Fibroblast of the aortic adventitia (primary cell): Measurements from ENCODE around the gene MSX1. TPM values are rescaled to one million over a fixed set of nuclear protein-coding genes. Genes with fewer than 3 reads are reported as not detected.
A peak's percentile ranks its signal among the peaks of the same experiment; 100 is the strongest.

Experiments used
- DNase-seq: peaks from one replicate; pipeline ENCODE4 v3.0.0-alpha.2; 2010; ENCODE audit warnings: low read depth
- H3K4me3 ChIP-seq: 2 replicates; pipeline ENCODE4 v1.5.1; 2011; ENCODE audit warnings: low read depth, mild to moderate bottlenecking, control low read depth, low read length, moderate library complexity
- CTCF ChIP-seq: IDR thresholded peaks from 2 replicates; pipeline ENCODE4 v1.5.1; 2011; ENCODE audit warnings: mild to moderate bottlenecking, low read length, control low read depth, inconsistent platforms; ENCODE audit not compliant: insufficient read depth
- total RNA-seq: library from RNA; depleted of rRNA; stranded (reverse); fragments of >200 nt; gene quantifications from 2 replicates; pipeline ENCODE4 v1.2.3, GENCODE V29; 2012; ENCODE audit warnings: low replicate concordance

MSX1 gene
- total RNA-seq: 4.3 and 17.6 TPM in 2 replicates

GRCh38 chr4:4859325-4859798, at the start of gene MSX1:
Gene MSX1, plus strand, starts transcription at chr4:4859665. Its CDS starts 235 bp downstream, at chr4:4859900.
- peak; percentile 83 for DNase-seq
- H3K4me3 ChIP-seq: peak within 1 kb of the TSS; percentile 94
- TF ChIP-seq CTCF: no peak

GRCh38 chr4:4810092-4810774, 49.2 kb upstream of the MSX1 start:
- no peak overlapping the region for H3K4me3 ChIP-seq
- DNase-seq: no peak
- no peak for TF ChIP-seq CTCF

GRCh38 chr4:4810778-4811177, 48.7 kb upstream of the MSX1 start:
- no peak for DNase-seq
- TF ChIP-seq CTCF: no peak
- no peak overlapping the region for H3K4me3 ChIP-seq

GRCh38 chr4:4812145-4812794, 47.2 kb upstream of the MSX1 start:
- H3K4me3 ChIP-seq: no peak overlapping the region
- no peak for TF ChIP-seq CTCF
- no peak for DNase-seq

- no peak overlapping the region for H3K4me3 ChIP-seq
- DNase-seq: no peak
- TF ChIP-seq CTCF: no peak
Observed at GRCh38 chr4:4818415-4819212, 40.9 kb upstream of the MSX1 start.

- no peak overlapping the region for H3K4me3 ChIP-seq
- DNase-seq: no peak
- no peak for TF ChIP-seq CTCF
Observed at GRCh38 chr4:4819213-4819606, 40.3 kb upstream of the MSX1 start.
